ENCODE measurements around the gene PADI1. TPM values are rescaled to one million over a fixed set of nuclear protein-coding genes. Genes with fewer than 3 reads are reported as not detected.

The PADI1 gene
- total RNA-seq, 4 donors from 2014 or later = 4.0 to 57.3 (median 9.1) TPM

DNA sequence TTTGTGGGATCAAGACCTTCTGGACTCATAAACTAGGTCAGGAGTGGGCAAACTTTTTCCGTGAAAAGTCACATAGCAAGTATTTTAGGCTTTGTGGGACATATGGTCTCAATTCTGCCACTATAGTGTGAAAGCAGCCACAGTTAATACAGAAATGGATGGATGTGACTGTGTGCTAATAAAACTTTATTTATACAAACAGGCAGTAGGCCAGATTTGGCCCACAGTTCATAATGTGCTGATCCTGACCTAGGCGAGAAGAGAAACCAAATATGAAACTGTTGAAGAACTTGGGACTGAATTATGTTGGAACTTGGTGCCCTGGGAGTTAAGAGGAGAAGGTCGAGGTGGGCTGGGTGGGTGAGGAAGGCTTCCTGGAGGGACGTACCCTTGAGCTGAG lies 61.0 kb downstream of the PADI1 start:
- no peaks in the 10 kb centered on the region for H3K4me1 ChIP-seq
- 88% methylated on average over 4 of the region's 4 CpGs for WGBS
- no peaks in the 10 kb centered on the region for H3K27me3 ChIP-seq
- no peaks in the 10 kb centered on the region for H3K9me3 ChIP-seq
- no peak for DNase-seq (ENCODE audit: low spot score in 2 of 2)
- H3K4me3 ChIP-seq = no peak overlapping the region
- H3K27ac ChIP-seq = no peak overlapping the region
- H3K36me3 ChIP-seq = no peaks in the 10 kb centered on the region
- TF ChIP-seq POLR2AphosphoS5 (IDR thresholded peaks at IDR 0.05) (no peak), EP300 (IDR thresholded peaks at IDR 0.05) (no peak), POLR2A (IDR thresholded peaks at IDR 0.05) (no peak)
- TF ChIP-seq, protein P1, sequence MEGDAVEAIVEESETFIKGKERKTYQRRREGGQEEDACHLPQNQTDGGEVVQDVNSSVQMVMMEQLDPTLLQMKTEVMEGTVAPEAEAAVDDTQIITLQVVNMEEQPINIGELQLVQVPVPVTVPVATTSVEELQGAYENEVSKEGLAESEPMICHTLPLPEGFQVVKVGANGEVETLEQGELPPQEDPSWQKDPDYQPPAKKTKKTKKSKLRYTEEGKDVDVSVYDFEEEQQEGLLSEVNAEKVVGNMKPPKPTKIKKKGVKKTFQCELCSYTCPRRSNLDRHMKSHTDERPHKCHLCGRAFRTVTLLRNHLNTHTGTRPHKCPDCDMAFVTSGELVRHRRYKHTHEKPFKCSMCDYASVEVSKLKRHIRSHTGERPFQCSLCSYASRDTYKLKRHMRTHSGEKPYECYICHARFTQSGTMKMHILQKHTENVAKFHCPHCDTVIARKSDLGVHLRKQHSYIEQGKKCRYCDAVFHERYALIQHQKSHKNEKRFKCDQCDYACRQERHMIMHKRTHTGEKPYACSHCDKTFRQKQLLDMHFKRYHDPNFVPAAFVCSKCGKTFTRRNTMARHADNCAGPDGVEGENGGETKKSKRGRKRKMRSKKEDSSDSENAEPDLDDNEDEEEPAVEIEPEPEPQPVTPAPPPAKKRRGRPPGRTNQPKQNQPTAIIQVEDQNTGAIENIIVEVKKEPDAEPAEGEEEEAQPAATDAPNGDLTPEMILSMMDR (IDR thresholded peaks at IDR 0.05) = no peak

DNA sequence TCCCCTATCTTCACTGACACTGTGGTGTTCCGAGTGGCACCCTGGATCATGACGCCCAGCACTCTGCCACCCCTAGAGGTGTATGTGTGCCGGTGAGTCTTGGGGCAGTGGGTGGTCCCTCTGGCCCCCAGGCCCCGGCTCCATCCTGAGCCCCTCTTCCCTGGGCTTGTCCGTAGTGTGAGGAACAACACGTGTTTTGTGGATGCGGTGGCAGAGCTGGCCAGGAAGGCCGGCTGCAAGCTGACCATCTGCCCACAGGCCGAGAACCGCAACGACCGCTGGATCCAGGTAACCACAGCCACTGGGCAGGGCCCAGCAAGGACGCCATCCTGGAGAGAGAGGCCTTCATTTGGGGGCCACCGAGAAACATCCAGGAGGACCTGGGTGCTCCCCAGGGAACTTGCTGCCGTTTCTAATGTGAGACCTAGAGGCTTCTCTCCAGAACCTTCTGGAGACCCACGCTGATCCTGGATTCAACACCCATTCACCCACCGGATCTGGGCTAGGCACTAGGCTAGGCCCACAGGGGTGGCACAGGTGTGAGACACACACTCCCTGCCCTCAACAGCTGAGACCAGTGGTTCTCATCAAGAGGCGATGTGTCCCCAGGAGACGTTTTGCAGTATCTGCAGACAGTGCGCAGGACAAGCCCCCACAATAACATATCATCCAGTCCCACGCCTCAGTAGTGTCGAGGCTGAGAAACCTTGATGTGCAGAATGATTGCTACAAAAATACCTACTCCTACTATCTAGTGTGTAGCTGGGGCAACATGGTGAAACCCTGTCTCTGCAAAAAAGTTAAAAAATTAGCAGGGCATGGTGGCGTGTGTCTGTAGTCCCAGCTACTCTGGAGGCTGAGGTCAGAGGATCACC lies 66.2 kb downstream of the PADI1 start:
- no peak overlapping the region for H3K27ac ChIP-seq
- H3K36me3 ChIP-seq = no peaks in the 10 kb centered on the region
- peaks cover 6% of the 10 kb centered on the region for H3K4me1 ChIP-seq
- H3K9me3 ChIP-seq = no peaks in the 10 kb centered on the region
- TF ChIP-seq POLR2A (IDR thresholded peaks at IDR 0.05) = no peak
- TF ChIP-seq, protein P1 (IDR thresholded peaks at IDR 0.05) = no peak
- TF ChIP-seq EP300 (IDR thresholded peaks at IDR 0.05) = no peak
- no peak for TF ChIP-seq POLR2AphosphoS5 (IDR thresholded peaks at IDR 0.05)
- DNase-seq (ENCODE audit: low spot score in 2 of 2) = no peak
- no peak overlapping the region for H3K4me3 ChIP-seq
- WGBS = 93% methylated on average over 15 of the region's 23 CpGs
- peaks cover 8% of the 10 kb centered on the region for H3K27me3 ChIP-seq

DNA sequence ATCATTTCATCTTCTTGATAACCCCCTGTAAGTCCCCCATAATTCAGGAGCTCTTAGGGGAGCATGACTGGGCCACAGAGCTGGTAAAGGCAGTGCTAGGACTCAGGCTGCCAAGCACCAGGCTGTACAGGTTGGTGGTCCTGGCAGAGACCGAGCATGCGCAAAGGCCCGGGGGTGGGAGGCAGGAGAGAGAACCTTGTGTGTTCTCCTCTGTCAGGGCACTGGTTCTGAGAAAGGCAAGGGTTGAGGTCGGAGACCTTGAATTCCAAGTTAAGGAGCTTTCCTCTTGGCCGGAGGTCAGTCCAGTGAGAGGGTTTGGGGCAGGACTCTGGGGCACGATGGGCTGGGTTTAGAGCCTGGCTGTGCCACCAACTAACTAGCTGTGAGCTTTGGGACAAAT lies 67.1 kb downstream of the PADI1 start:
- Histone ChIP-seq H3K27me3 (peaks cover 14% of the 10 kb centered on the region), H3K36me3 (no peaks in the 10 kb centered on the region), H3K4me3 (no peak overlapping the region), H3K4me1 (peaks cover 13% of the 10 kb centered on the region), H3K9me3 (no peaks in the 10 kb centered on the region), H3K27ac (no peak overlapping the region)
- 89% methylated on average over 6 of the region's 6 CpGs for WGBS
- TF ChIP-seq, protein P1 (IDR thresholded peaks at IDR 0.05) = no peak
- TF ChIP-seq POLR2A (IDR thresholded peaks at IDR 0.05) = no peak
- no peak for TF ChIP-seq EP300 (IDR thresholded peaks at IDR 0.05)
- TF ChIP-seq POLR2AphosphoS5 (IDR thresholded peaks at IDR 0.05) = no peak
- DNase-seq (ENCODE audit: low spot score in 2 of 2) = no peak

DNA sequence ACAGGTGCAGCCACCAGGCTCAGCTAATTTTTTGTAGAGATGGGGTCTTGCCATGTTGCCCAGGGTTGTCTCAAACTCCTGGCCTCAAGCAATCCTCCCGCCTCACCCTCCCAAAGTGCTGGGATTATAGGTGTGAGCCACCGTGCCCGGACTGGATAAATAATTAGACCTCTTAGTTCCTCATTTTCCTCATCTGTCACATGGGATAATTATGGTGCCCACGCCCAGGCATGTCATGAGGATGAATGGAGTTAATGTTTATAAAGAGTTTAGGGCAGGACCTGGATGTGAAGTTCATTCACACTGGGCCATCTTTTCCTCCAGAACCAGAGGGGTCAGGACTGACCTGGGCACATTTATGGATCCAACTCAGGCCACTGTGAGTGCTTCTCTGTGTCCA lies 67.7 kb downstream of the PADI1 start:
- H3K36me3 ChIP-seq = no peaks in the 10 kb centered on the region
- no peak for DNase-seq (ENCODE audit: low spot score in 2 of 2)
- H3K27ac ChIP-seq = no peak overlapping the region
- TF ChIP-seq POLR2AphosphoS5 (IDR thresholded peaks at IDR 0.05) (no peak), POLR2A (IDR thresholded peaks at IDR 0.05) (no peak), EP300 (IDR thresholded peaks at IDR 0.05) (no peak)
- TF ChIP-seq, protein P1 (IDR thresholded peaks at IDR 0.05) = no peak
- H3K4me1 ChIP-seq = peaks cover 13% of the 10 kb centered on the region
- 44% methylated on average over 4 of the region's 4 CpGs for WGBS
- H3K27me3 ChIP-seq = peaks cover 17% of the 10 kb centered on the region
- H3K9me3 ChIP-seq = no peaks in the 10 kb centered on the region
- no peak overlapping the region for H3K4me3 ChIP-seq

DNA sequence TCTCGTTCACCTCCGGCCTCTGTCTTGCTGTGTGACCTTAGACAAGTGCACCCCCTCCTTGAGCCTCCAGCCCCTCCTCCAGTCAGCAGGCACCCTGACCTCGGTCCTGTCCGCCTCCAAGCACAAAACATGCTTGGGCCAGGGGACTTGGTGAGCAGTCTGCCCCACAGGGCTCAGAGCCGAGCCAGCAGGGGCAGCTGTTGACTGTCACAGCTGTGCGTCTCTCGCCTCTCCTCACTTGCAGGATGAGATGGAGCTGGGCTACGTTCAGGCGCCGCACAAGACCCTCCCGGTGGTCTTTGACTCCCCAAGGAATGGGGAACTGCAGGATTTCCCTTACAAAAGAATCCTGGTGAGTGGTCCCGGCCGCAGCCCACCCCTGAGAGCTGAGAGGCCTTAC lies 68.2 kb downstream of the PADI1 start:
- no peak overlapping the region for H3K27ac ChIP-seq
- no peak for TF ChIP-seq POLR2AphosphoS5 (IDR thresholded peaks at IDR 0.05)
- no peak for TF ChIP-seq POLR2A (IDR thresholded peaks at IDR 0.05)
- TF ChIP-seq, protein P1 (IDR thresholded peaks at IDR 0.05) = no peak
- H3K4me1 ChIP-seq = peaks cover 13% of the 10 kb centered on the region
- no peaks in the 10 kb centered on the region for H3K9me3 ChIP-seq
- H3K4me3 ChIP-seq = no peak overlapping the region
- no peak for DNase-seq (ENCODE audit: low spot score in 2 of 2)
- no peaks in the 10 kb centered on the region for H3K36me3 ChIP-seq
- peaks cover 18% of the 10 kb centered on the region for H3K27me3 ChIP-seq
- WGBS = 85% methylated on average over 10 of the region's 13 CpGs

All from suprapubic skin (tissue), 4 donors.